Neural progenitor cell (in vitro differentiated cells): Measurements from ENCODE around the gene DUS1L. TPM values are rescaled to one million over a fixed set of nuclear protein-coding genes. Genes with fewer than 3 reads are reported as not detected.

Experiments
- DNase-seq: peaks from one replicate; pipeline ENCODE4 v3.0.0-alpha.2; 2016; ENCODE audit warnings: low spot score
- H2AFZ ChIP-seq: fragments of 200-600 bp; sonication (generic); replicated peaks from 2 replicates; pipeline ENCODE4 v1.6.1; 2016; ENCODE audit warnings: antibody characterized with exemption
- H3F3A ChIP-seq: fragments of 200-600 bp; sonication (generic); 2 replicates; pipeline ENCODE4 v1.6.1; 2016; ENCODE audit warnings: antibody characterized with exemption, low read depth
- H3K27ac ChIP-seq: fragments of 200-600 bp; sonication (generic); 2 replicates; pipeline ENCODE4 v1.5.1; 2016; ENCODE audit warnings: mild to moderate bottlenecking
- H3K27me3 ChIP-seq: fragments of 200-600 bp; sonication (generic); 2 replicates; pipeline ENCODE4 v1.6.1; 2016; ENCODE audit warnings: mild to moderate bottlenecking, moderate library complexity
- H3K36me3 ChIP-seq: fragments of 200-600 bp; sonication (generic); 2 replicates; pipeline ENCODE4 v1.5.1; 2016
- H3K4me1 ChIP-seq: fragments of 200-600 bp; sonication (generic); 2 replicates; pipeline ENCODE4 v1.6.1; 2016; ENCODE audit warnings: mixed run types
- H3K4me2 ChIP-seq: fragments of 200-600 bp; sonication (generic); 2 replicates; pipeline ENCODE4 v1.6.1; 2016
- H3K4me3 ChIP-seq: fragments of 200-600 bp; sonication (generic); 2 replicates; pipeline ENCODE4 v1.5.1; 2016
- H3K79me2 ChIP-seq: fragments of 200-600 bp; sonication (generic); 2 replicates; pipeline ENCODE4 v1.6.1; 2016; ENCODE audit warnings: low read depth
- H3K9ac ChIP-seq: fragments of 200-600 bp; sonication (generic); 2 replicates; pipeline ENCODE4 v1.6.1; 2016
- H3K9me3 ChIP-seq: fragments of 200-600 bp; sonication (generic); 2 replicates; pipeline ENCODE4 v1.5.1; 2016; ENCODE audit warnings: low read depth
- H4K20me1 ChIP-seq: fragments of 200-600 bp; sonication (generic); 2 replicates; pipeline ENCODE4 v1.6.1; 2016; ENCODE audit warnings: low read depth
- H3K27ac Mint-ChIP-seq: 3 replicates; pipeline ENCODE4 v1.8.0; 2021; ENCODE audit warnings: mixed read lengths
- H3K27me3 Mint-ChIP-seq: 2 replicates; pipeline ENCODE4 v1.8.0; 2022; ENCODE audit warnings: low read depth, mild to moderate bottlenecking, inconsistent platforms, moderate library complexity, mixed read lengths; ENCODE audit not compliant: insufficient read depth
- H3K36me3 Mint-ChIP-seq: 3 replicates; pipeline ENCODE4 v1.8.0; 2021; ENCODE audit warnings: mixed read lengths
- H3K4me1 Mint-ChIP-seq: 3 replicates; pipeline ENCODE4 v1.8.0; 2021; ENCODE audit warnings: mixed read lengths
- H3K4me3 Mint-ChIP-seq: 3 replicates; pipeline ENCODE4 v1.8.0; 2021; ENCODE audit warnings: mild to moderate bottlenecking, moderate library complexity, mixed read lengths
- H3K9me3 Mint-ChIP-seq: 3 replicates; pipeline ENCODE4 v1.8.0; 2020; ENCODE audit warnings: mixed read lengths
- CTCF ChIP-seq: fragments of 200-600 bp; sonication (generic); IDR thresholded peaks from 2 replicates; pipeline ENCODE4 v1.5.1; 2017; ENCODE audit warnings: antibody characterized with exemption, mild to moderate bottlenecking
- EZH2 ChIP-seq: fragments of 200-600 bp; sonication (generic); IDR thresholded peaks from 2 replicates; pipeline ENCODE4 v1.6.1; 2017; ENCODE audit warnings: antibody characterized with exemption, mild to moderate bottlenecking, moderate library complexity
- EZH2phosphoT487 ChIP-seq: fragments of 200-600 bp; sonication (generic); IDR thresholded peaks from 2 replicates; pipeline ENCODE4 v1.6.1; 2017; ENCODE audit warnings: antibody characterized with exemption
- total RNA-seq: library from RNA; depleted of rRNA; stranded (reverse); fragments of >200 nt; gene quantifications from 2 replicates; pipeline ENCODE4 v1.2.3, GENCODE V29; 2015; ENCODE audit warnings: low replicate concordance

The DUS1L gene
- total RNA-seq, 1 donor from 2014 or later = 54.5 TPM

GRCh38 chr17:82008258-82008940, 57.2 kb downstream of the DUS1L start:
- Mint-ChIP-seq H3K4me1 (peaks cover 9% of the 10 kb centered on the region), H3K4me3 (no peak overlapping the region), H3K27me3 (no peaks in the 10 kb centered on the region), H3K27ac (no peak overlapping the region), H3K9me3 (no peaks in the 10 kb centered on the region), H3K36me3 (peaks cover 4% of the 10 kb centered on the region)
- no peak overlapping the region for H3K4me2 ChIP-seq
- no peaks in the 10 kb centered on the region for H3K36me3 ChIP-seq
- no peaks in the 10 kb centered on the region for H3F3A ChIP-seq
- no peak for TF ChIP-seq CTCF
- no peak for TF ChIP-seq EZH2phosphoT487
- TF ChIP-seq EZH2 = no peak
- no peak overlapping the region for H3K4me3 ChIP-seq
- no peak overlapping the region for H3K27ac ChIP-seq
- no peaks in the 10 kb centered on the region for H3K27me3 ChIP-seq
- H3K79me2 ChIP-seq = no peaks in the 10 kb centered on the region
- H4K20me1 ChIP-seq = peaks cover 3% of the 10 kb centered on the region
- DNase-seq = no peak
- no peak overlapping the region for H3K9ac ChIP-seq
- no peak overlapping the region for H2AFZ ChIP-seq
- no peaks in the 10 kb centered on the region for H3K9me3 ChIP-seq
- no peaks in the 10 kb centered on the region for H3K4me1 ChIP-seq

Other genes with a start within 250 kb of the DUS1L start
- 45.6 and 110 TPM in 2 replicates for gene MCRIP1, start 232.5 kb downstream of the DUS1L start, total RNA-seq
- gene PPP1R27, start 230.8 kb downstream of the DUS1L start, total RNA-seq = 0.12 TPM in 1 of 2 replicates, not detected in the other
- 203 and 344 TPM in 2 replicates for gene P4HB, start 205.3 kb downstream of the DUS1L start, total RNA-seq
- gene ARHGDIA, start 194.5 kb downstream of the DUS1L start, total RNA-seq = 25.1 and 47.9 TPM in 2 replicates
- 140 and 156 TPM in 2 replicates for gene ALYREF, start 174.2 kb downstream of the DUS1L start, total RNA-seq
- 100 and 220 TPM in 2 replicates for gene ANAPC11, start 174.1 kb downstream of the DUS1L start, total RNA-seq
- gene NPB, start 163.6 kb downstream of the DUS1L start, total RNA-seq = 2.8 TPM in 1 of 2 replicates, not detected in the other
- 6.8 and 17.0 TPM in 2 replicates for gene PCYT2, start 154.4 kb downstream of the DUS1L start, total RNA-seq
- gene SIRT7, start 147.6 kb downstream of the DUS1L start, total RNA-seq = 5.1 and 15.2 TPM in 2 replicates
- gene MAFG, start 138.1 kb downstream of the DUS1L start, total RNA-seq = 8.1 and 12.9 TPM in 2 replicates
- gene PYCR1, start 128.5 kb downstream of the DUS1L start, total RNA-seq = 32.6 and 72.2 TPM in 2 replicates
- 0.11 TPM in 1 of 2 replicates, not detected in the other for gene MYADML2, start 118.6 kb downstream of the DUS1L start, total RNA-seq
- gene NOTUM, start 104.6 kb downstream of the DUS1L start, total RNA-seq = 0.25 TPM in 1 of 2 replicates, not detected in the other
- 13.1 and 40.9 TPM in 2 replicates for gene ASPSCR1, start 88.2 kb downstream of the DUS1L start, total RNA-seq
- gene CENPX, start 42.9 kb downstream of the DUS1L start, total RNA-seq = 53.0 and 85.0 TPM in 2 replicates
- 15.4 and 46.7 TPM in 2 replicates for gene LRRC45, start 42.5 kb downstream of the DUS1L start, total RNA-seq
- gene RAC3, start 34.1 kb downstream of the DUS1L start, total RNA-seq = 31.6 and 81.2 TPM in 2 replicates
- 36.5 and 64.9 TPM in 2 replicates for gene DCXR, start 28.1 kb downstream of the DUS1L start, total RNA-seq
- 13.6 and 41.0 TPM in 2 replicates for gene RFNG, start 14.0 kb downstream of the DUS1L start, total RNA-seq
- 86.6 and 174 TPM in 2 replicates for gene GPS1, start 13.9 kb downstream of the DUS1L start, total RNA-seq
- 77.9 and 266 TPM in 2 replicates for gene FASN, start 32.4 kb upstream of the DUS1L start, total RNA-seq
- 15.0 and 29.8 TPM in 2 replicates for gene CCDC57, start 147.0 kb upstream of the DUS1L start, total RNA-seq
- gene SLC16A3, start 163.2 kb upstream of the DUS1L start, total RNA-seq = 21.0 and 82.9 TPM in 2 replicates
- 41.5 and 60.7 TPM in 2 replicates for gene CSNK1D, start 207.9 kb upstream of the DUS1L start, total RNA-seq